AG04449 (cell line): ENCODE data around the gene PELI3.

Experiments used
- CTCF ChIA-PET: fragments of 350-600 bp; formaldehyde crosslinking; extraction: SDS; loops from one replicate; lab custom pipeline; 2021; ENCODE audit warnings: antibody characterized with exemption; lab: Yijun Ruan, JAX
- POLR2A ChIA-PET: fragments of 400-600, 350-600 bp; formaldehyde crosslinking; extraction: SDS; loops from one replicate; lab custom pipeline; 2020; ENCODE audit warnings: antibody characterized with exemption, inconsistent platforms; lab: Yijun Ruan, JAX
- DNase-seq: peaks from one replicate; pipeline ENCODE4 v3.0.0-alpha.2; 2010; ENCODE audit warnings: low read depth, low spot score
- H3K4me3 ChIP-seq: 2 replicates; pipeline ENCODE4 v1.5.1; 2011; ENCODE audit warnings: low read depth, mild to moderate bottlenecking, control low read depth, low read length
- TF ChIP-seq, protein P1 (sequence below): IDR thresholded peaks from one replicate; pipeline ENCODE4 v1.5.1; 2011; ENCODE audit warnings: mild to moderate bottlenecking, moderate library complexity, low read length, control low read depth, inconsistent platforms; ENCODE audit not compliant: insufficient read depth; ENCODE audit errors: missing control alignments

PELI3 gene

GRCh38 chr11:66523611-66524010 lies 56.9 kb downstream of the PELI3 start:
- TF ChIP-seq, protein P1, sequence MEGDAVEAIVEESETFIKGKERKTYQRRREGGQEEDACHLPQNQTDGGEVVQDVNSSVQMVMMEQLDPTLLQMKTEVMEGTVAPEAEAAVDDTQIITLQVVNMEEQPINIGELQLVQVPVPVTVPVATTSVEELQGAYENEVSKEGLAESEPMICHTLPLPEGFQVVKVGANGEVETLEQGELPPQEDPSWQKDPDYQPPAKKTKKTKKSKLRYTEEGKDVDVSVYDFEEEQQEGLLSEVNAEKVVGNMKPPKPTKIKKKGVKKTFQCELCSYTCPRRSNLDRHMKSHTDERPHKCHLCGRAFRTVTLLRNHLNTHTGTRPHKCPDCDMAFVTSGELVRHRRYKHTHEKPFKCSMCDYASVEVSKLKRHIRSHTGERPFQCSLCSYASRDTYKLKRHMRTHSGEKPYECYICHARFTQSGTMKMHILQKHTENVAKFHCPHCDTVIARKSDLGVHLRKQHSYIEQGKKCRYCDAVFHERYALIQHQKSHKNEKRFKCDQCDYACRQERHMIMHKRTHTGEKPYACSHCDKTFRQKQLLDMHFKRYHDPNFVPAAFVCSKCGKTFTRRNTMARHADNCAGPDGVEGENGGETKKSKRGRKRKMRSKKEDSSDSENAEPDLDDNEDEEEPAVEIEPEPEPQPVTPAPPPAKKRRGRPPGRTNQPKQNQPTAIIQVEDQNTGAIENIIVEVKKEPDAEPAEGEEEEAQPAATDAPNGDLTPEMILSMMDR = no peak
- ChIA-PET CTCF (no interaction called here), POLR2A (no interaction called here)
- no peak for DNase-seq
- no peak overlapping the region for H3K4me3 ChIP-seq

- ChIA-PET POLR2A (no interaction called here), CTCF (no interaction called here)
- no peak for DNase-seq
Measured at GRCh38 chr11:66524304-66525040, 57.8 kb downstream of the PELI3 start.

More at GRCh38 chr11:66524304-66525040, 57.8 kb downstream of the PELI3 start:
- no peak overlapping the region for H3K4me3 ChIP-seq
- TF ChIP-seq, protein P1 = no peak
